GM11168 (cell line): ENCODE results near the gene ACIN1.

Experiments used
- in situ Hi-C: fragments of 300-500 bp; cut with MboI; formaldehyde crosslinking; loops from one replicate; pipeline ENCODE4 v1.12.0; 2022; ENCODE audit warnings: low sequenced_read_pairs; ENCODE audit not compliant: unreplicated experiment

ACIN1 gene

GRCh38 chr14:23094666-23095195, at the start of gene ACIN1:
ACIN1 (minus strand) TSS chr14:23095136; CDS start chr14:23095112, 24 bp downstream.
- in situ Hi-C loops = no loop called here

GRCh38 chr14:23143911-23144310, 49.0 kb upstream of the ACIN1 start:
- in situ Hi-C loops = no loop called here

- in situ Hi-C loops = no loop called here
Observed at GRCh38 chr14:23142826-23143225, 47.9 kb upstream of the ACIN1 start.

- in situ Hi-C loops = no loop called here
Observed at GRCh38 chr14:23141706-23142444, 46.9 kb upstream of the ACIN1 start.

GRCh38 chr14:23140371-23140770, 45.4 kb upstream of the ACIN1 start:
- in situ Hi-C loops = no loop called here

- in situ Hi-C loops = no loop called here
Observed at GRCh38 chr14:23139874-23140273, 44.9 kb upstream of the ACIN1 start.

GRCh38 chr14:23137813-23138535, 43.0 kb upstream of the ACIN1 start:
- in situ Hi-C loops = no loop called here

- in situ Hi-C loops = no loop called here
Observed at GRCh38 chr14:23137192-23137812, 42.4 kb upstream of the ACIN1 start.

GRCh38 chr14:23136566-23137133, 41.7 kb upstream of the ACIN1 start:
- in situ Hi-C loops = no loop called here

GRCh38 chr14:23132970-23133369, 38.0 kb upstream of the ACIN1 start:
- in situ Hi-C loops = no loop called here

- in situ Hi-C loops = no loop called here
Observed at GRCh38 chr14:23131482-23131881, 36.5 kb upstream of the ACIN1 start.

- in situ Hi-C loops = no loop called here
Observed at GRCh38 chr14:23130871-23131270, 35.9 kb upstream of the ACIN1 start.

- in situ Hi-C loops = no loop called here
Observed at GRCh38 chr14:23129759-23130316, 34.9 kb upstream of the ACIN1 start.

- in situ Hi-C loops = no loop called here
Observed at GRCh38 chr14:23128969-23129758, 34.2 kb upstream of the ACIN1 start.

GRCh38 chr14:23127861-23128260, 32.9 kb upstream of the ACIN1 start:
- in situ Hi-C loops = no loop called here

- in situ Hi-C loops = no loop called here
Observed at GRCh38 chr14:23126548-23127278, 31.8 kb upstream of the ACIN1 start.

- in situ Hi-C loops = no loop called here
Observed at GRCh38 chr14:23125933-23126524, 31.1 kb upstream of the ACIN1 start.

- in situ Hi-C loops = no loop called here
Observed at GRCh38 chr14:23125011-23125410, 30.1 kb upstream of the ACIN1 start.
